ENCODE measurements around the gene HIC1. TPM values are rescaled to one million over a fixed set of nuclear protein-coding genes. Genes with fewer than 3 reads are reported as not detected.

The HIC1 gene
- total and polyA plus RNA-seq, 9 of the 15 experiments (the other 6 are each of a cell fraction or from before 2014, with no cell fraction given) = 0.01 to 2.5 (median 0.18) TPM

DNA sequence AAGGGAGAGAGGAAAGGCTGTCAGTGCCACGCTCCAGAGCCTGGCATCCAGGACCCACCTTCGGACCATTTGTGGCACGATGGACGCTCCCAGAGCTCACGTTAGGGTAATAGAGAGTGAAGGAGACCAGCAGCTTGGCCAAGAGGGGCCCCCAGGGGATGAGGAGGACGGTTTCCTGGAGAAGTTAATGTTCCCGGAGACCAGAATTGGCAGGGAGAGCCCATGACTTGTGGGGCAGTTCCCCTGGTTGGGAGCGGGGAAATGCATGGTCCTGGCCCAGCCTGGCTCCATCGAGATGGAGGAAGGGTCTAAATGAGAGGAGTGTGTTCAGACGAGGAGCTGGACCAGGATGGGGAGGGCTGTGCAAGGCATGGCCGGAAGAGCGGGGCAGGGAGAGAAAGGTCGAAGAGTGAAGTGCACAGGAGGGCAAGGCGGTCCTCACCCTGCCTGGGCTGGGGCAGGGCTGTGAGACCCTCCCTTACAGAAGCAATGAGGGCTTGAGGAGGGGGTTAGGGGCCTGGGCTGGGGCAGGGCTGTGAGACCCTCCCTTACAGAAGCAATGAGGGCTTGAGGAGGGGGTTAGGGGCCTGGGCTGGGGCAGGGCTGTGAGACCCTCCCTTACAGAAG lies 2.9 kb upstream of the HIC1 start:
- H3K9ac ChIP-seq (ENCODE audit: insufficient read depth in 1 of 2, low read depth in 2 of 2, low read length in 2 of 2) = no peak overlapping the region
- no peak overlapping the region for H3K27ac ChIP-seq (ENCODE audit: extremely low read depth, low read depth, low read length)
- H3K4me3 ChIP-seq = no peak overlapping the region
- intact Hi-C loops (cut with micrococcal nuclease) (loop anchor here (5.0 to 10.0 kb wide), 2 partner anchors 123 to 300 kb away; no protein-coding TSS in a partner anchor), in situ Hi-C loops (cut with MboI) (no loop called here)
- BruUV-seq (replicated peaks) = no TSS peak
- H3K79me2 ChIP-seq (ENCODE audit: control insufficient read depth, insufficient read depth, low read length) = no peaks in the 10 kb centered on the region
- H3K4me2 ChIP-seq (ENCODE audit: insufficient read depth, low read length) = no peak overlapping the region
- peaks cover 8 to 45% of the 10 kb centered on the region in 2 experiments; a peak in 4 of 5 replicates for H3K4me1 ChIP-seq (replicated peaks in 1 of 2; ENCODE audit: control insufficient read depth in 2 of 2, insufficient read depth in 2 of 2, low read length in 2 of 2)
- no peak for ATAC-seq
- H2AFZ ChIP-seq (ENCODE audit: low read depth, low read length) = no peak overlapping the region
- CTCF ChIA-PET (ENCODE audit: low intra/inter-chr PET ratio) = interaction anchor here (1.4 kb wide), 1 partner anchor 192 kb away, joined by 4 read pairs; no protein-coding TSS in a partner anchor
- no peaks in the 10 kb centered on the region for H4K20me1 ChIP-seq (replicated peaks; ENCODE audit: control insufficient read depth, insufficient read depth, low read length)
- H3K27me3 ChIP-seq (ENCODE audit: control insufficient read depth in 2 of 2, insufficient read depth in 2 of 2, low read length in 2 of 2) = no peaks in the 10 kb centered on the region
- H3K9me3 ChIP-seq (replicated peaks; ENCODE audit: control insufficient read depth, insufficient read depth, low read depth, low read length) = no peaks in the 10 kb centered on the region
- POLR2A ChIA-PET = interaction anchor here (1.2 kb wide), 1 partner anchor 12 kb away, joined by 3 read pairs; no protein-coding TSS in a partner anchor
- WGBS (ENCODE audit: insufficient coverage, low coverage, missing lambda C conversion rate) = 75% methylated on average over 11 of the region's 14 CpGs
- DNase-seq (ENCODE audit: extremely low read depth in 1 of 4, low spot score in 3 of 4) = no peak
- no peaks in the 10 kb centered on the region for H3K36me3 ChIP-seq (ENCODE audit: control insufficient read depth, insufficient read depth, low read length)
- no peak for FAIRE-seq
- no peaks in the 10 kb centered on the region for H3K9me1 ChIP-seq (ENCODE audit: control insufficient read depth, insufficient read depth, low read length)
- TF ChIP-seq ELK1 (CRISPR knock-in tag; IDR thresholded peaks at IDR 0.05) (no peak), TCF15 (CRISPR knock-in tag; IDR thresholded peaks at IDR 0.05) (no peak), DIDO1 (tag; IDR thresholded peaks at IDR 0.05; ENCODE audit: low read depth) (no peak), ZNF583 (CRISPR knock-in tag; IDR thresholded peaks at IDR 0.05) (no peak), ZNF395 (CRISPR knock-in tag; IDR thresholded peaks at IDR 0.05) (no peak), ATF3 (IDR thresholded peaks at IDR 0.05) (no peak), ATF3 (CRISPR knock-in tag; conservative IDR thresholded peaks at IDR 0.05) (no peak), FOXP1 (CRISPR knock-in tag; IDR thresholded peaks at IDR 0.05) (no peak), DMBX1 (CRISPR knock-in tag; IDR thresholded peaks at IDR 0.05; ENCODE audit: borderline replicate concordance) (no peak), HOXB6 (CRISPR knock-in tag; IDR thresholded peaks at IDR 0.05; ENCODE audit: borderline replicate concordance) (no peak), ZNF280A (IDR thresholded peaks at IDR 0.05; ENCODE audit: low read depth, partially characterized antibody) (no peak), CBX5 (IDR thresholded peaks at IDR 0.05; ENCODE audit: borderline replicate concordance, low read depth) (no peak), KDM1A (IDR thresholded peaks at IDR 0.05) (no peak)
- TF ChIP-seq, protein P1, sequence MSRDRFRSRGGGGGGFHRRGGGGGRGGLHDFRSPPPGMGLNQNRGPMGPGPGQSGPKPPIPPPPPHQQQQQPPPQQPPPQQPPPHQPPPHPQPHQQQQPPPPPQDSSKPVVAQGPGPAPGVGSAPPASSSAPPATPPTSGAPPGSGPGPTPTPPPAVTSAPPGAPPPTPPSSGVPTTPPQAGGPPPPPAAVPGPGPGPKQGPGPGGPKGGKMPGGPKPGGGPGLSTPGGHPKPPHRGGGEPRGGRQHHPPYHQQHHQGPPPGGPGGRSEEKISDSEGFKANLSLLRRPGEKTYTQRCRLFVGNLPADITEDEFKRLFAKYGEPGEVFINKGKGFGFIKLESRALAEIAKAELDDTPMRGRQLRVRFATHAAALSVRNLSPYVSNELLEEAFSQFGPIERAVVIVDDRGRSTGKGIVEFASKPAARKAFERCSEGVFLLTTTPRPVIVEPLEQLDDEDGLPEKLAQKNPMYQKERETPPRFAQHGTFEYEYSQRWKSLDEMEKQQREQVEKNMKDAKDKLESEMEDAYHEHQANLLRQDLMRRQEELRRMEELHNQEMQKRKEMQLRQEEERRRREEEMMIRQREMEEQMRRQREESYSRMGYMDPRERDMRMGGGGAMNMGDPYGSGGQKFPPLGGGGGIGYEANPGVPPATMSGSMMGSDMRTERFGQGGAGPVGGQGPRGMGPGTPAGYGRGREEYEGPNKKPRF (IDR thresholded peaks at IDR 0.05; ENCODE audit: low read depth, low read length) = no peak

Measured in K562 (cell line).